NCI-H2196 (cell line): Measurements from ENCODE around the gene FOXL3.

Source experiments
- DNase-seq: peaks from one replicate; lab custom pipeline; 2025; ENCODE audit not compliant: unreplicated experiment; lab: John Stamatoyannopoulos, UW

The FOXL3 gene

DNA sequence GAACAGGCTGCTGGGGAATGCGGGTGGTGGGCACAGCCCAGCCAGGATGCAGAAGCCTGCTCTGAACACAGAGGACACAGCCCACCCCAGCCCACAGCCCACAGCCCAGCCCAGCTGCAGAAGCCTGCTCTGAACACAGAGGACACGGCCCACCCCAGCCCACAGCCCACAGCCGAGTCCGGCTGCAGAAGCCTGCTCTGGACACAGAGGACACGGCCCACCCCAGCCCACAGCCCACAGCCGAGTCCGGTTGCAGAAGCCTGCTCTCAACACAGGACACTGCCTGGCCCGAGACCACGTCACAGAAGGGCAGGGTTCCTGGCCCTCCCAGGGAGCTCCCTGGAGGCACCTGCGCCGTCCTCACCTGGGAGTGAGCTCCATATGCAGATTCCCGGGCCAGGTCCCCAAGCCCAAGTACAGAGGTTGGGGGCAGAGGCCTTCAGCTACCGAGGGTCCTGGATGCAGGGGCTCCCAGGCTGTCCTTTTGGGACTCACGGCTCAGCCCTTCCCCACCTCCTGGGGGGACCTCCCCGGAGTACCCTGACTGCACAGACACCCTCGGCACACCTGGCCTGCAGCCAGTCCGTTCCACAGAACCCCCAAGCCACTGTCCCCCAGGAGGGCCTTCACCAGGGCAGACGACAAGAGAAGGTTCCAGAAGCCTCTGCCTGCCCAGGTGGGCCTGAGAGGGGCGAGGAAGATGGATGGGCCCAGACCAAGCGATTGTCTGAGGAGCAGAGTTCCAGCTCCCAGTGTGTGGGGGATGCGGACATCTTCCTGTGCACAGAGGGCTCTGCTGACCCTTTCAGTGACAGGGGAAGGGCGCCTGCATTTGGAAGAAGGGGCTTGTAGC is 23.7 kb upstream of the FOXL3 start:
- DNase-seq = no peak

DNA sequence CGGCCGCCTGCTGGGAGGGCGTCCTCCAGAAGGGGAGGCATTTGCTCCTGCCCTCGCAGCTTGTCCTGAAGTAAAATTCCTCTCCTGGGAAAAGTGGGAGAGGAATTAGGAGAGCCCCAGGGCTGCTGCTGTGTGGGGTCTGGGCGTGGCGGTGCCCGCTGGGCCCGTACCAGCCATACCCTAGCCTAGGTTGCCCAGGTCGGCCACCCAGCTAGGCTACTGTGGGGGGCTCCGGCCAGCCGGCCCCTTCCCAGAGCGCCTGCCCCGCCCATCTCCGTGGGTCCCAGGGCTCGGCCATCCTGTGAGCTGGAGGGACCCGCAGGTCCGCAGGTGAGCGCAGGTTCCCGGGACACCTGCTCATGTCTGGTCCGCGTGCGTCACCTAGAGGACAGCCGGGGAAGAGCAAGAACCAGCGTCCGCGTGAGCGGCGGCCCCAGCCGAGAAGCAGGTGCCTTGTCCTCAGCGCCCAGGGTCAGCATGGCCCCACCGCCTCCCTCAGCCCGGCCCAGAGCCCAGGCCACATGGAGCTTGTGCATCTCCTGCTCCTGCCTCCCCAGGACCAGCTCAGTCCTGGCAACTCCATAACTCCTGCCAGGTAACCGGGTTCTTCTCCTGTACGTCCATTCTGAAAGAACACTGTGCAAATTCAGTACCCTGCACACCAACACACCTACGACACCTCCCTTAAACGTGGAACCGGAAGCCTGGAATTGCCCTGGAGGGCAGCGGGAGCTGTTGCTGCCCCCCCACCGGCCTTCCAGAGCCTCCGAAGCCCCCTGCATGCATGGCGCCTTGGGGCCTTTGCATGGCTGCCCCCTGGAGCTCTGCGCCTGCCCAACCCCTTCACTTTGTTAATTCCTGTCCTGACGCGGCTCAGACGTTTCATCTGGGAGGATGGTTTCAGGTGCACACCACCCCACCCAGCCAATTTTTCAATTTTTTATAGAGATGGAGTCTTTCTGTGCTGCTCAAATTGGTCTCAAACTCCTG is 22.8 kb upstream of the FOXL3 start:
- DNase-seq = peak; percentile 53

DNA sequence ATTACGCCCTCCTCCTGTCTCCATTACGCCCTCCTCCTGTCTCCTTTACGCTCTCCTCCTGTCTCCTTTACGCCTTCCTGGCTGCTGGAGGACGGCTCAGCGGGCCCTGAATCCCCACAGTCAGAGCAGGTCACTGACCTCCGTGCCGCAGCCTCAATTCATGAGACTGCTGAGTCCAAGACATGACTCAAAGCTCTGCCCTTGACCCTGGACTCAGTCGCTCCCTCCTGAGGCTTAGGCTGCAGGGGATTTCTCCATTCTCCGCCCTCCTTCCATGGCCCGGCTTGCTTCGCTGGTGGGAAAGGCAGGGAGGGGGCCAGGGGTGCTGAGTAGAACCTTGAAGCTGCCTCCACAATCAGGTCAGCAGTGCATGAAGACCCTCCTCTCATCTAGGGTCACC is 21.0 kb upstream of the FOXL3 start:
- DNase-seq = no peak

DNA sequence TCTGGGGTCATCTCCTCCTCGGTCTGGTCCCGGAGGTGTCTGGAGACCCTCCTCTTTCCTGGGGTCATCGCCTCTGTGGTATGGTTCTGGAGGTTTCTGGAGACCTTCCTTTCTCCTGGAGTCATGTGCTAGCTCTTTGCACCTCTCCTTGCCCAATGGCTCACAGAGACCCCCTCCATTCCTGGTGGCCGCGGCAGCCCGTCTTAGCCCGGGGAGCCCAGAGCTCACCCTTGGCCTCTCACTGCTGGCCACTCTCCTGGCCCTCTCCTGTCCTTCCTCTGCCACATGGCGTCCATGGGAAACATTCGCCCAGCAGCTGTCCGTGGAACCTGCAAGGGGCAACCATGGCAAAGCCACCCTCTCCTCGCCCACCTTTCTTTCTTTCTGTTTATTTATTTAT is 20.2 kb upstream of the FOXL3 start:
- no peak for DNase-seq

DNA sequence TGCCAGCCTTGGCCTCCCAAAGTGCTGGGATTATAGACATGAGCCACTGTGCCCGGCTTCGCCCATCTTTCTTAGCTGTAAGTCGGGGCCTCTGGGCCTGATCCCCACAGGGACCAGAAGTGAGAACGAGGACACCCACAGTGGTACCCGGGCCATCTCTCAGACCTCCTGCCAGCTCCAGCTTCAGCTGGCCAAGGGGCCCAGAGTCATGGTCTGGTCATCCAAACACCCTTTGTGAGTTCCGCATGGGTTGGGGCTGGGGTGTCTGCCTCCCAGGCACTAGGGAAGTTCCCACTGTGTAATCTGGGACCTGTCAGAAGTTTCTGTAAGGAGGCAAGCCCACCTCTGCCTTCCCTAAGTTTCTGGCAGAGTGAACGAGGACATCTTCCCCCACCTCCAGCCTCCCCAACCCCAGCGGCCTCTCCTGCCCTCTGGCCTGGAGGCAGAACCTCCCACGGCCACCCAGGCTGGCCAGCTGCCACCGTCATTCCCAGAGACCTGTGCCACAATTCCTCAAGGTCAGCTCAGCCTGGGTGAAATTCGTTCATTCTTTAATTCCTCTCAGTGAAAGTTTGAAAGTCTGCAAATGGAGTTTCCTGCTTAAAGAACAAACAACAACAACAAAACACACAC is 19.5 kb upstream of the FOXL3 start:
- no peak for DNase-seq

DNA sequence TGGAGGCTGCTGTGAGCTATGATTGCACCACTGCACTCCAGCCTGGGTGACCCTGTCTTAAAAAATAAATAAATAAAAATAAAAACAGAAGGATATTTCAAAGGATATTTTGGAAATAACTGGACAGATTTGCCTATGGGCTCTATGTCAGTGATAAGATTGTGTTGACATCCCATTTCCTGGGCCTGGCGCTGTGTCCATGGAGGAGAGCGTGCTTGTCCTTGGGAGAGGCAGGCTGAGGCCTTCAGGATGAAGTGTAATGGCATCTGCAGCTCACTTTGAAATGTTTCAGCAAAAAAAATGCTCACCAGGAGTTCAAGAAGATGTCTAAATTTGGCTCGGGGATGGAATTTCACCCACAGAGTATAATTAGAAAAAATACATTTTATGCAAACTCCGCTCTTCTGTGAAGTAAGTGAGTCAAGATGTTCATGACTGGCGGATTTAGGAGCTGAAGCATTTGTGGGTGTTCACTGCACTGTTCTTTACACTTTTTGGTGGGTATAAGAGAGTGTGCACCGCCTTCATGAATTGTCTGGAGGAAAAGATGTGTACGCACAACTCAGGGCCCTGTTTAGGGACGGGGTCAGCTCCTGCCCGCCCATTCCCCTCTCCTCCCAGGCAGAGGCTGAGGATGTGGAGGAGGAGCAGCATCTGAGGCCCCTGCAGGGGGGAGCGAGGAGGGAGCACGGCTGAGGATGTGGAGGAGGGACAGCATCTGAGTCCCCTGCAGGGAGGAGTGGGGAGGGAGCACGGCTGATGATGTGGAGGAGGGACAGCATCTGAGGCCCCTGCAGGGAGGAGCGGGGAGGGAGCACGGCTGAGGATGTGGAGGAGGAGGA is 18.5 kb upstream of the FOXL3 start:
- no peak for DNase-seq

DNA sequence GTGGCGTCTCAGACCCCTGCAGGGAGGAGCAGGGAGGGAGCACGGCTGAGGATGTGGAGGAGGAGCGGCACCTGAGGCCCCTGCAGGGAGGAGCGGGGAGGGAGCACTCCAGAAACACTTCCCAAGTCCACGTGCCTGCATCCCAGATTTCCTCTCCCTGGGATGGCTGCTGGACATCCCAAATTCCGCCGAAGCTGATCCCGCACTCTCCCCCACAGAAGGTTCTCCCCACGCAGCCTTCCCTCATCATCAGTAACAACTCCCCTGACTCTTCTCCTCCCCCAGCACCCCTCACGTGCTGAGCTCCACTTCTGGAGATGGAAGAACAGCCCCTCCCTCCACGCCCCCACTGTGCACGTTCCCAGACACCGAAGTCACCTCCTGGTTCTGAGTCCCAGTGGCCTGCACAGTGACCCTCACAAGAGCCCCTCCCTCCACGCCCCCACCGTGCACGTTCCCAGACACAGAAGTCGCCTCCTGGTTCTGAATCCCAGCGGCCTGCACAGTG is 17.8 kb upstream of the FOXL3 start:
- DNase-seq = no peak

DNA sequence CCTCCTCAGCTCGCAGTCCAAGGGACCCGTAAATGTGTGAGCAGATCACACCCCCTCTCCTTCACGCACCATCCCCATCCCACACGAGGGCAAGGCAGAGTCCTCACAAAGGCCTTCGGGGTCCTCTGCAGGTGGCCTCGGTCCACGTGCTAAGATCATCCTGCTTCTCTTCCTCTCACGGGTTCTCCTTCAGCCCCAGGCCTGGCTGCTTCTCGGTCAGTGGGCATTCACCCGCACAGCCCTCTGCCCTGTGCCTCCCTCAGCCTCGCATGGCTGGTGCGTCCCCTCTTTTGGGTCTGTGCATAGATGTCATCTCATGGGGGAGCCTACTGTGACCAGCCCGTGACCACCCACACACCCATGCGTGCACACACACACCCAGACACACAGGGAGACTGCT is 17.3 kb upstream of the FOXL3 start:
- DNase-seq = no peak

DNA sequence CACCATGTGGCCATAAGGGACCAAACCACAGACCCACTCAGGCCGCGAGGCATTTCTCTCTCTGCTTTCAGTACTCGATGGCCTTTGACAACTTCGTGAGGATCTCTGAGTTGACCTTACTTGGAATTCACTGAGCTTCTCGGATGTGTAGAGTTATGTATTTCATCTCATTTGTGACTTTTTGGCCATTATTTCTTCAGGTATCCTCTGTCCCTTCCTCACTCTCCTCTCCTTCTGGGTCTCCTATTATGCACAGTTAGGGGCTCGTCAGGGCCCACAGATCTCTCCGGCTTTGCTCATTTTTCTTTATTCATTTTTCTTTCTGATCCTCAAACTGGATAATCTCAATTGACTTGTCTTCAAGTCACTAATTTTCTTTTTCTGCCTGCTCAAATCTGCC is 16.6 kb upstream of the FOXL3 start:
- no peak for DNase-seq

DNA sequence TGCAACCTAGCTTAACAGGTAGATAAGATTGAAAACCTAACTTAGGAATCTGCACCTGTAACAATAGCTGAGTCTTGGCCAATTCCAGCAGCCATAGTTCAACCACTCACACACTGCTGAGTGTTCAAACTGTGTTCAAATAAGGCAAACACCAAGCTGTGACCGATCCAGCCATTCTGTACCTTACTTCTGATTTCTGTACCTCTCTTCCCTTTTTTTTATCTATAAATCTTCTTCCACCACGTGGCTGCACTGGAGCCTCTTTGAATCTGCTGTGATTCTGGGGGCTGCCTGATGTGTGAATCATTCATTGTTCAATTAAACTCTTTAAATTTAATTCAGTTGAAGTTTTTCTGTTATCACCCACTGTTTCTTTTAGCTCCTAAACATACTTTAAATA is 15.7 kb upstream of the FOXL3 start:
- DNase-seq = no peak

DNA sequence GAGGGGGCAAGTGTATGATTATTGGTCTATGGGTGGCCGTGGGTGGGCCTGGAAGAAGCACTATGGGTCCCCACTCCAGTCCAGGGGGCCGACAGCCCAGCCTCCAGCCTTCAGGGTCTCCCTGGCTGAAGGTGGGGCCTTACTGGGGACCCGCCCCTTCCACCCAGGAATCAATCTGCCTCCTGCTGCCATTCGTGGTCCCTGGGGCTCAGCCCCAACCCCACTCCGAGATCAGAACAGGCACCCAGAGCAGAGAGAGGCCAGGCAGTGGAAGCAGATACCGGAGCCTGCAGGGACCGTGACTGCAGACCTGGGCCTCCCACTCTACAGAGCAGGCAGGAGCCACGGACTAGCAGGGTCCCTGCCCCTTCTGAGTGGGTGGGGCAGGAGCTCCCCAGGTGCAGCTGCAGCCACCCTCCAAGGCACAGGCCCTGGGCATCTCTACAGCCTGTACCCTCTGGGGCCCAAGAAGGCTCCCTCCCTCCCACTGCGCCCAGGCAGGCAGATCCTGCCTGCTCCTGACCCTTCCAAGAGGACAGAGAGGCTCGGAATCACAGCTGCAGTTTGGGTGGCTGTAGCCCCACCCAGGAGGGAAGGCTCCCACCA is 13.6 kb upstream of the FOXL3 start:
- DNase-seq = no peak

DNA sequence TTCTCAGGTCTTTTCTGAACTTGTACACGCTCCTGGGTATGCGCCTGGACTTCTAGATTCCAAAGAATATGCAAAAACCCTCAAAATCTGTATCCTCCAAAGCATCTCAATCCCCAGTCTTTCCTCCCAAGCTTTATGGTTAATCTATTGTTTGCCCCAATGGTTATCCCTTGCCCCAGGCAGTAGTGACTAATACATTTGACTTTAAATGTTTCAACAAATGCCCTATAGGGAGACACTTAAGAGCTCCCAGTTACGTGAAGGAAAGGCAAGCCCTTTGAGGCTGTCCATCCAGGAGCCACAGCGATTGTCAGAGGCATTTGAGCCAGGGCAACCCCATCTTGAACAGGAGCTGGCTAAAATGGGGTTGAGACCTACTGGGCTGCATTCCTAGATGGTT is 12.7 kb upstream of the FOXL3 start:
- DNase-seq = no peak

DNA sequence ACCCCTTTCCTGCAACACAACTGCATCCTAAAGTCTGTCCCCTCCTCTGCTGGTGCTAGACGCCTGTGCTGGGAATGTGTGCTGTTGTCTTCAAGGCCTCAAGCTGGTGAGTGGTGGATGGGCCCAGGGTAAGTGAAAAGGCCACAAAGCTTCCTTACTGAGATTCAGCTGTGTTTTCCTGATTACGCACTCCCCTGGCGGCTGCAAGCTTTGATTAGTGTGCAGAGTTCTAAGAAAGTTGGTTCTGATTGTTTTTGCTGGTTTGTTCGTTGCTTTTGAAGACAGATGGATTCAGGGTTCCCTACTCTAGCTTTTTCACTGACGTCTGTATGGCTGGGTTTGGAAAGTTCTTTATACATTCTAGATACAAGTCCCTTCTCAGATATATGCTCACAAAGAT is 11.9 kb upstream of the FOXL3 start:
- DNase-seq = no peak

DNA sequence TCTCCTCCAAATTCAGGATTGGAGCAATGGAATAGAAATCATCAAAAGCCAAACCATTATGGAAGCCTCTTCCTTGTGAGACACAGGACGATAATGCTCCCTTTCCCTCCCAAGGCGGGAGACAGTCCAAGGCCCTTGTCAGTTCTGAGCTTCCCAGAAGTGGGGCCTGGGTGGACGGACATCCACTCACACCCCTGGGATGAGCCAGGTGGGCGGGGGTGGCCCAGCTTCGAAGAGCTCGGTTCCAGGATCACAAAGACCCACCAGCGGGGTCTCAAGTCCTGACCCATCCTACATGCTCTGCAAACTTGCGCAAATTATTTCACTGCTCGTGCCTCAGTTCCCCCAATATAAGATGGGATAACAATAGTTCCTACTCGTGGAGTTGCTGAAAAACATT is 10.1 kb upstream of the FOXL3 start:
- no peak for DNase-seq

DNA sequence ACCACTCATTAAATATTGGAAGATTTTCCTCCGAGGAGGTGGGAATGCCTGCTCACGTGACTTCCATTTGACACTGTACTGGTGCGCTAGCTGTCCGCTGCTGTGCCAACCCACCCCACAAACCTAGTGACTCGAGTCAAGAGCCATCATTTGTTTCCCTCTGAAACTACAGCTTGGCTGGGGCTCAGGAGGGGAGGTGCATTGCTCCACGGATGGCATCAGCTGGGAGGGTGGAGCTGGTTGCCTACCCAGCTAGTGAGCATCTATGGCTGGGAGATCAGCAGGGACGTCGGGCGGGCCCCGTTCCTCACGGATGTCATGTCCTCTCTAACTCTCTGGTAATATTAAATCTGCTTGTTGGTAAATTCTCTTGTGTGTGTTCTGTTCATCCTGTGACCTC is 9.5 kb upstream of the FOXL3 start:
- DNase-seq = no peak

DNA sequence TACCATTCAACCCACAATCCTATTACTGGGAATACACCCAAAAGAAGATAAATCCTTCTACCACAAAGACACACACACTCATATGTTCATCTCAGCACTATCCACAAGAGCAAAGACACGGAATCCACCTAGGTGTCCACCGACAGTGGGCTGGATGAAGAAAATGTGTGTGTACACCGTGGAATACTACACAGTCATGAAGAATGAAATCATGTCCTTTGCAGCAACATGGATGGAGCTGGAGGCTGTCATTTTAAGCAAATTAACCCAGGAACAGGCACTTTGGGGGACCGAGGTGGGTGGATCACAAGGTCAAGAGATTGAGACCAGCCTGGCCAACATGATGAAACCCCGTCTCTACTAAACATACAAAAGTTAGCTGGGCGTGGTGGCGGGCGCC is 8.3 kb upstream of the FOXL3 start:
- DNase-seq = no peak

DNA sequence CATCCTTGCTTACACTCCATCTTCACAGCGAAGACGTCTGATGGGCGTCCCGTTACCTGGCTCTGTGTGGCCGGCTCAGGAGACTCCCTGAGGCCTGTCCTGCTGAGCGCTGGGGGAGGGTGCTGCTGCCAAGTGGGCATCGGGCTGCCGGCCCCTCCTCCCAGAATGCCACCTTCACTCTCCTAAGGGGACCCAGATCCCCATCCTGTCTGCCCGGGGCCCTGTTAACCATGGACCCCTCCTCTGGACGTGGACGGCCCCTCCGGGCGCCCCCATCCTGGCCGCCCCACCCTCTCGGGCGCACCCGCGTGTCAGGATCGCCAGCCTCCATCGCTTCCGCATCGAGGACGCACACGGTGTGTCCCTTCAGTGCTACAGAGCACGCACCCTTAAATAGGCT is 7.3 kb upstream of the FOXL3 start:
- DNase-seq = no peak

DNA sequence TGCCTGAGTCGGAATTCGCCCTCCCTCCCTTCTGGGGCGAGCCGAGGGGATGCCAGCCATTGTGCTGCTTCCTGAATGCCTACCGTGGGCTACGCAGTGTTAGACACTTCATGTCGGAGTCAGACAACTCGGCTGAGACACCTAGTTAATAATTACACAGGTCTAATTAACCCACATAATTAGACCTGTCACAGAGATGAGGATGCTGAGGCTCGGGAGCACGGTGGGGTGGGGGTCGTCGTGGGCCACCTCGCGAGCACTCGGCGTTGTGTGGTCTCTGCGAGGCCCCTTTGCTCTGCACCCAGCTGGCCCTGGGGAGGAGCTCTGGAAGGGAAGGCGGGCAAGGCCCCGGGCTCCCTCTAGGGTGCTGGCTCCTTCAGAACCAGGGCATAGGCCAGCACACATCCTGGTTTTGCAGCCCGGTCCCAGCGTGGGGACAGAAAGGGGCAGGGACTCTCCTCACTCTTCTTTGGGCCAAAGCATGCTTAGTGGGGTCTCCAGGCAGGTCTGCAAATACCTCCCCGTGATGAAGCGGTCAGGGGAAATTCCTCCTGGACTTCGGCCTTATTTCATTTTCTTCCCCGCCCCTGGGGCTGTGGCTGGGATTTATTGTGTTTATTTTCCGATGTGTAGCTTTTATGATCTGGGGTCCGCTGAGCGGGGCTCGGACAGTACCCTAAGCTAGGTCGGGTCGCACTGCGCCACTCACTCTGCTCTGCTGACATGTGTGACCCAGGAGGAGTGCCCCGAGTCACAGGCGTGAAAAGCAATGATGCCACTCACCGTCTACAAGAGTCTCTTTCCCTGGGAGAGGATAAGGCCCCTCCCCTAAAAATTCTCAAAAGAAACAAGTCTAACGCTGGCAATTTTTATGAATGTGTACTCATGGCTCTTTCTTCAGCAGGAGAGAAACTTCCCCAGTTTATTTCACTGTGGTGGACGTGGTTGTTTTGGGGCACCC is 4.9 kb upstream of the FOXL3 start:
- DNase-seq = no peak

DNA sequence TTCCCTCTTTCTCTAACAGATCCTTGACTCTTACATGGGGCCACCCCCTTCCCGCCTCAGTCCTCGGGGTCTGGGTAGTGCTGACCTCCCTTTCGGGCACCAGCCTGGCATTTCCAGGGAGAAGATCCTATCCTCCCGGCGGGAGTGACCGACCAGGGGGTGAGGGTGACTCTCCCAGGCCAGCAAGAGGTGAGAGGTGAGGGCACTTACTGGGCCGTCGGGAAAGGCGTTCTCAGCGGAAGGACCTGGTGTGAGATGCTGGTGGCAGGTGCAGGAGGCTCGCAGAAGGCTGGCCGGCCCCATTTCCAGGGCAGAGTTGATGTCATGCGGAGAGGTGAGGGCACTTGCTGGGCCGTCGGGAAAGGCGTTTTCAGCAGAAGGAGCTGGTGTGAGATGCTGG is 4.2 kb upstream of the FOXL3 start:
- DNase-seq = no peak
